ENCODE data around the gene TEX44.

GRCh38 chr2:231612456-231613330 lies 20.0 kb downstream of the TEX44 start:
- TF ChIP-seq POLR2A (IDR thresholded peaks at IDR 0.05) (peak in 1 of 2 donors; percentile 34), CTCF (IDR thresholded peaks at IDR 0.05) (peak; percentile 93 to 99 (median 98))
